ENCODE results near the gene FBN1.

FBN1 gene

DNA sequence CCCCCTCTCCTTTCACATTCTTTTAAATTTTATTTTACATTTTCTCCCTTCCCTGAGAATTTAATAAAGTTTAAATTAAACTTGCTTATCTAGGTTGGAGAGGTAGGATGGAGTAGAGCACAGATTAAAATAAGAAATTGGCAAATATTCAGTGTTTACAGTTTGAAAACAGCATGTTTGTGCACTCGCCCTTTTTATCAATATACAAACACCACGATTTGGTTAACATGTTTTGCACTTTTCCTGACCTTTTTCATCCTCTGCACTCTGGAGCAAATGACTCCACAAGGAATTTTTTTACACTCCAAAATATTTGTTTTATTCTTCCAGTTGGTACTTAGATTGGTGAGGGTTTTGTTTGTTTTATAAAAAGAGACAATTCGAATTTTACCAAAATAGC is 227.2 kb downstream of the FBN1 start:
- H3K4me3 Mint-ChIP-seq: no peak overlapping the region
- H3K27ac Mint-ChIP-seq: no peak overlapping the region
- H3K9me3 Mint-ChIP-seq: no peaks in the 10 kb centered on the region
- no peaks in the 10 kb centered on the region for H3K4me1 Mint-ChIP-seq
- DNase-seq: no peak
- CTCF ChIA-PET: no interaction called here
- H3K27me3 Mint-ChIP-seq: peaks cover 4% of the 10 kb centered on the region
- no peaks in the 10 kb centered on the region for H3K36me3 Mint-ChIP-seq

DNA sequence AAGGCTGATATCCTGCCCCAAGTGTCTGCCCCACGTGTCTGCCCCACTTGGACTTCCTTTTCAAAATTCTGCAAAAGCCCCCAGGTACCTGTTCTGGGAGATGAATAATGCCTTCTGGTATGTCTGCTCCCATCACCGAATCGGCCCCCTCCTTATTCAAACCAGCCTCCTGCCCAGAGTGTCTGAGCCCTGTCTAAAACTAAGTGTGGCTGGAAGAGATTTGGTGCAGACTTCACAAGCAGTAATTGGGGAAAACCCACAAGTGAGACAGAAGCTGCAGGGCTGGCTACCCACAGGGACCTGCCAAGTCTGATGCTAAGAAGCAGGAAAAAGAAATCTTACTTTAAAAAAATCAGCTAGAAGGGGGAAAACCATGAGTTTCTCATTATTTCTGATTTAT is 229.2 kb downstream of the FBN1 start:
- Mint-ChIP-seq H3K4me3 (no peak overlapping the region), H3K36me3 (no peaks in the 10 kb centered on the region), H3K27ac (no peak overlapping the region), H3K4me1 (no peaks in the 10 kb centered on the region), H3K27me3 (peaks cover 4% of the 10 kb centered on the region), H3K9me3 (no peaks in the 10 kb centered on the region)
- DNase-seq: no peak
- CTCF ChIA-PET: no interaction called here

DNA sequence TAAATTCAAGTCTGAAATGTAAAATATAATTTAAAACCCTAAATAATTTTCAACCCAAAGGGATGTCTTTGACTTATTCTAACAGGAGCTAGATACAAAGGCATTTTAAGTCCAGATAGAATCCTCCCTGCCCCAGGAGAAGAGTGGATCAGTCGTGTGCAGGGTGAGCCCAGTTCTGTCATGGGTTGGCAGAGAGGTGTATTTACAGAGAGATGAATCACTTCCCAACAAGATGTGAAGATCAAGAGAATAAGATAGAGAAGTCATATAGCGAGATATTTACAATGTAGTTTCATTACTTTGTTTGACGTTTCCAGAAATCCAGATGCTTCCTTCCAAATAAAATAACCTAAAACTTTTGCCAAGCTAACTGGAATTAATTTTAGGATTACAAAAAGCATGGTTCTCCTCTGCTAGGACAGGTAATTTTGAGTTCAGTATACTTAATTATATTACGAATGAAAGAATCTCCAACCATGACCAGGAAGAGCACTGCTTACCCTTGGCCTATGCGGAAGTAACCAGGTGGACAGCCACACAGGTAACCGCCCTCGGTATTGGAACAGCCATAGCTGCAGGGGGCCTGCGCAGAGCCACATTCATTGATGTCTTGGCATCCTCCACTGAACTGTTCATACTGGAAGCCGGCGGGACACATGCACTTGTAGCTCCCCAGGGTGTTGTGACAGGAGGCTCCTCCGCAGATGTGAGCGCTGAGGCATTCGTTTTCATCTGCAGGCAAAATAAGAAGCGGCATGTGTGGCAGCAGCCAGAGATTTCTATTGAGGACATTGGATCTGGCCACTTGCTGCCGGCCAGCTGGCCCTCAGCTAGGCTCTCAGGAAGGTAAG is 230.2 kb downstream of the FBN1 start:
- H3K4me3 Mint-ChIP-seq: no peak overlapping the region
- H3K4me1 Mint-ChIP-seq: no peaks in the 10 kb centered on the region
- H3K27me3 Mint-ChIP-seq: peaks cover 4% of the 10 kb centered on the region
- DNase-seq: no peak
- no peaks in the 10 kb centered on the region for H3K36me3 Mint-ChIP-seq
- no peak overlapping the region for H3K27ac Mint-ChIP-seq
- CTCF ChIA-PET: no interaction called here
- no peaks in the 10 kb centered on the region for H3K9me3 Mint-ChIP-seq

DNA sequence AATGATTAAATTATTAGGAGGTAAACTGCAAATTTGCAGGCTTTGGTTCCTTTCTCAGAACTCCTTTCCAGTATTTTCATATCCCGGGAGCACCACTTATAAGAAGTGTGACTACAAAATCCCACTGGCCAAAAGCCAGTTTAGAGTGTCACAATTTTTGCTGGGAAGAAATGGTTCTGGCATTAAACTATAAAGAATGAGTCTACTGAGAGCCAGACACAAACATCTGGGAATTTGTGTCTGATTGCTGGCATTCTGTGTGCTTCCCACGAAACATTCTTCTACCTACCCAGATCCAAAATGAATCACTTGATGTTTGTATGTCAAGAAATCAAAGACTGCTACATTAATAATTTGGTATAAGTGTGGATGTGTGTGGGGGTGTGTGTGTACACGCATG is 231.5 kb downstream of the FBN1 start:
- Mint-ChIP-seq H3K36me3 (no peaks in the 10 kb centered on the region), H3K27ac (no peak overlapping the region), H3K4me1 (no peaks in the 10 kb centered on the region), H3K4me3 (no peak overlapping the region), H3K27me3 (peaks cover 4% of the 10 kb centered on the region), H3K9me3 (no peaks in the 10 kb centered on the region)
- CTCF ChIA-PET: no interaction called here
- no peak for DNase-seq

DNA sequence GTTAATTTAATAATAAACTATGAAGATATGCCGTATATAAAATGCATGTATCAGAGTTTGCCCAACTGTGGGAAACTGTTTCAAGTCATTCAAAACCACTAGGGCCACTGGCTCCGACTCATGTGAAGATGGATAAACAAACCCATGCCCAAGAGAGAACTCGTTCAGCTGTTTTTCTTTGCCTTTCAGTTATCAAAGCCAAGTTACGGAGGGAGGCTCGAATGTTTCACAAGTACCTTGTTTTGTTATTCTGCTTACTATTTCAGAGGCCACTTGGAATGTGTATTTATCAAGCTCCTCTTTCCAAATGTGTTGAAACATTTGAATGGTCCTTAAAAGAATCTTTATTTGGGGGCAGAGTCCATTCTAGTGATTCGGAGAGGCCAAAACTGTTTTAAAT is 232.2 kb downstream of the FBN1 start:
- Mint-ChIP-seq H3K4me3 (no peak overlapping the region), H3K4me1 (no peaks in the 10 kb centered on the region), H3K36me3 (no peaks in the 10 kb centered on the region), H3K27ac (no peak overlapping the region), H3K27me3 (peaks cover 4% of the 10 kb centered on the region), H3K9me3 (no peaks in the 10 kb centered on the region)
- CTCF ChIA-PET: no interaction called here
- DNase-seq: no peak

DNA sequence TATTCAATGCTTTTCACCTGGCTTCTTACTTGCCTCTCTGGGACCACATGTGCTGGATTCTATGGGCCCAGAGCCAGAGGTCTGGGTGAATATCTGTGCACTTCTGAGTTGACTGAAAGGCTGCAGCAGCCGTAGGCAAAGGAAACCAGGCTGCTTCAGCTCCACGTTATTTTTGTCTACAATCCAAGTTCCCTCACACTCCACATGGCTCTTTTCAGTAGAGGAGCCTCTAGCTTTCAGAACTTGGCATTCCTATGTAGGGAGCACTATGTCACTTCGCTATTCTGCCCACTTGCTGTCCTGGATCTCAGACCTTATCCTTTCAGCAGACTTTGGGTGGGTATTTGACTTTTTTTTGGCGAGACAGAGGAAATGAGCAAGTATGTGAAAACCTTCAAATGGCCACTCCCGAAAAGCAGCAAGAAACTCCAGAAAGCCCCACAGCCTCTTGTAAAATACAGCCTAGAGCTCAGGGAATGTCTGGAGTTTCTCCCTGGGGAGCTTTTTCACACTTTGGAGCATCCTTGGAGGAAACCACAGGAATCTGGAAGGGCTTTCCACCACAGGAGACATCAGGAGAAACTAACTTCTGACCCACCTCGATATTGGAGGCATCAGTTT is 233.4 kb downstream of the FBN1 start:
- Mint-ChIP-seq H3K27me3 (no peaks in the 10 kb centered on the region), H3K27ac (no peak overlapping the region), H3K4me1 (no peaks in the 10 kb centered on the region), H3K9me3 (no peaks in the 10 kb centered on the region), H3K36me3 (no peaks in the 10 kb centered on the region), H3K4me3 (no peak overlapping the region)
- no peak for DNase-seq
- CTCF ChIA-PET: interaction anchor here (0.7 to 1.7 kb wide), 2 partner anchors 10 to 890 kb away, joined by 3 to 5 read pairs; no protein-coding TSS in a partner anchor

DNA sequence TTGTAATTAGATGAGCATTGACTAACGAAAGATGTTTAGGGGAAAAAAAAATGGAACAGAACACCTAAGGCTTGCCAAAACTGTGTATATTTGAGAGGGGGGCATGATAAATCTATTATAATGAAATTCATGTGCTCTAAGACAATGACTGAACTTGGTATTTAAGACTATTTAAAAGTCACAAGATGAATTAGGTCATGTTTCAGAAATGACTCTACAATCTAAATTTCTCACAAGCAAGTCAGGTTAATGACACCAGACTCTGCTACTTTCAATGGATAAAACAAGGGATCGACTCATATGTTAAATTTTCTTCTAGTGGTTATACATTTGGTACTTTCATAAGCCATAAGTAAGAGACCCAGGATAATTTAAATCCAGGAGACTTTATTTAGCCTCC is 235.9 kb downstream of the FBN1 start:
- Mint-ChIP-seq H3K4me3 (no peak overlapping the region), H3K27me3 (peaks cover 5% of the 10 kb centered on the region), H3K9me3 (no peaks in the 10 kb centered on the region), H3K36me3 (no peaks in the 10 kb centered on the region), H3K27ac (no peak overlapping the region), H3K4me1 (no peaks in the 10 kb centered on the region)
- DNase-seq: no peak
- CTCF ChIA-PET: no interaction called here

DNA sequence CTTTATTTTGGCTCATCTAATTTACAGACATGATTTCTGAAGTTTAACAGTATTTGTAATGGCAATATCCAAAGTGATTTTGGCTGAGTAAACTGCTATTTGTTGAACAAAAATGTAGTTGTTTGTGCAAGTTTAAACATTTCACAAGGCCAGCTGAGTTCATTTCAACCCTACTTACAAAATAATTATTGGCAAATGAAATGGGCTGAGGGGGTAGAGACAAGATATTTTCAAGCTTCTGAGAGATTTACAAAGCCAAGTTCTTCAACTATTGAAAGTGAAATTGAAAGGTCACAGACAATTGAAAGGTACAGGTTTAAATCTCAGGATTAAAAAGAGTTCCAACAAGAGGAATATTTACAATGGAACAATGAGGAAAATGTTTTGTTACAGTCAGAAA is 237.2 kb downstream of the FBN1 start:
- CTCF ChIA-PET: no interaction called here
- DNase-seq: no peak
- Mint-ChIP-seq H3K4me3 (no peak overlapping the region), H3K27me3 (peaks cover 5% of the 10 kb centered on the region), H3K4me1 (no peaks in the 10 kb centered on the region), H3K27ac (no peak overlapping the region), H3K36me3 (no peaks in the 10 kb centered on the region), H3K9me3 (no peaks in the 10 kb centered on the region)

DNA sequence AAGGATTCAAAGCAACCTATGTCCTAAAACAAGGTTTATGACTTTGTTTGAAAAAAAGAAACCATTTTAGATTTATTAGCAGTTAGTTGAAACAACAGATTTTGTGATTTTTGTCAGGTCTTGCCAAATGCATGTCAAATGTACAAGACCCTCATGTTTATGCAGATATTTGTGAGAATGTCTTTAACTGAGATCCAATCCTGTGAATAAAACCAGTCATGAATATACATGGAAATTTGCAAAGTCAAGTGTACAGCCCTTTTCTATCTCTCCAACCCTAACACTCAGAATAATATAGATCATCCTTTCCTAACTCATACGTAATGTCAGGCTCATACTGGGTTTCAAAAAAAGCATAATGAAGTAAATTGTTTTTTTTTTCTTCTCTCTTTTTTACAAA is 237.9 kb downstream of the FBN1 start:
- Mint-ChIP-seq H3K4me3 (no peak overlapping the region), H3K9me3 (no peaks in the 10 kb centered on the region), H3K27ac (no peak overlapping the region), H3K36me3 (no peaks in the 10 kb centered on the region), H3K4me1 (no peaks in the 10 kb centered on the region), H3K27me3 (peaks cover 5% of the 10 kb centered on the region)
- CTCF ChIA-PET: no interaction called here
- no peak for DNase-seq

DNA sequence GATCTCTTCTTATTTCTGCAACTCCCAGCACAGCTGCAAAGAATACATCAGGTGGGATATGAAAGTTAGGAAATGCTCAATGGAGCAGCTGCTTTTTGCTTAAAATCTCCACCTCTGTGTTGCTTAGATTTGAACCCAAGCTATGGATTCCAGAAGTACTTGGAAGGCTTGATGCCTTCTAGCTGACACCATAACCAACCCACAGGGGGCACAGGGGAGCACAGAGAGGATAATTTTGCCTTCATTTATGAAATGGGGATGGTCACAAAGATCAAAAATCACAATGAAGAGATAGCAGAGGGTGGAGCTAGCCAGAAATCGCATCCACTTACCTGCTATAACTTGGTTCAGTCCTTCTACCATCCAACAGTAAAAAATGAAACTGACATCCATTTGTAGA is 238.6 kb downstream of the FBN1 start:
- Mint-ChIP-seq H3K27ac (no peak overlapping the region), H3K27me3 (peaks cover 5% of the 10 kb centered on the region), H3K4me3 (no peak overlapping the region), H3K36me3 (no peaks in the 10 kb centered on the region), H3K9me3 (no peaks in the 10 kb centered on the region), H3K4me1 (no peaks in the 10 kb centered on the region)
- CTCF ChIA-PET: interaction anchor here (1.3 kb wide), 1 partner anchor 12 kb away, joined by 5 read pairs; no protein-coding TSS in a partner anchor
- DNase-seq: no peak

DNA sequence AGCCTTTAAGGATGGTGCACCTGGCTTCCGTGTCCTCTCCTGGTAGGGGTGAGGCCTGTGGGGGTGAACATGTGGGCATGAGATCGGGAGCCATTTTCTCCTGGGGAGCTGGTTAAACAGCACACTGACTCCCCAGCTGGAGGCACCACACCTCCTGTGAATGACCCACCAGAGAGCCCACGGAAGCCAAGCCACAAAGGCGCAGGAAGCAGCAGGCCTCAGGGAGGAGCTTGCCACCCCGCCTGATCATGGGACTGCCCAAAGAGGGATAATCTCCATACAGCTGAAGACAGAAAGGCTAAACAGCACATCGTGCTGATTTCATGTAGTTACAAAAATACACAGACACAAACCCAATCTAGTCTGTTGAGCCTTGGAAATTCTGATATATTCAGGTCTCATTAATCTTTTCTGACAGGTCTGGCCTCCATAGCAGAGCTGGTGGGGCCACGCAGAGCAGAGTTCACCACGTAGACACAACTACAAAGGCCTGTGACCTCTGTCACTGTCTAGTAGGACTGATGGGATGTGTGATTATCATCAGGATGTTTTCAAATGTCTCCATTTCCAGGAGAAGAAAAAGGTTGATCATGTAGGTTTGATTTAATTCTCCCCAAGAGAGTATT is 239.1 kb downstream of the FBN1 start:
- no peak for DNase-seq
- Mint-ChIP-seq H3K36me3 (no peaks in the 10 kb centered on the region), H3K4me1 (no peaks in the 10 kb centered on the region), H3K4me3 (no peak overlapping the region), H3K9me3 (no peaks in the 10 kb centered on the region), H3K27me3 (peaks cover 5% of the 10 kb centered on the region), H3K27ac (no peak overlapping the region)
- CTCF ChIA-PET: interaction anchor here (1.3 kb wide), 1 partner anchor 13 kb away, joined by 5 read pairs; no protein-coding TSS in a partner anchor

DNA sequence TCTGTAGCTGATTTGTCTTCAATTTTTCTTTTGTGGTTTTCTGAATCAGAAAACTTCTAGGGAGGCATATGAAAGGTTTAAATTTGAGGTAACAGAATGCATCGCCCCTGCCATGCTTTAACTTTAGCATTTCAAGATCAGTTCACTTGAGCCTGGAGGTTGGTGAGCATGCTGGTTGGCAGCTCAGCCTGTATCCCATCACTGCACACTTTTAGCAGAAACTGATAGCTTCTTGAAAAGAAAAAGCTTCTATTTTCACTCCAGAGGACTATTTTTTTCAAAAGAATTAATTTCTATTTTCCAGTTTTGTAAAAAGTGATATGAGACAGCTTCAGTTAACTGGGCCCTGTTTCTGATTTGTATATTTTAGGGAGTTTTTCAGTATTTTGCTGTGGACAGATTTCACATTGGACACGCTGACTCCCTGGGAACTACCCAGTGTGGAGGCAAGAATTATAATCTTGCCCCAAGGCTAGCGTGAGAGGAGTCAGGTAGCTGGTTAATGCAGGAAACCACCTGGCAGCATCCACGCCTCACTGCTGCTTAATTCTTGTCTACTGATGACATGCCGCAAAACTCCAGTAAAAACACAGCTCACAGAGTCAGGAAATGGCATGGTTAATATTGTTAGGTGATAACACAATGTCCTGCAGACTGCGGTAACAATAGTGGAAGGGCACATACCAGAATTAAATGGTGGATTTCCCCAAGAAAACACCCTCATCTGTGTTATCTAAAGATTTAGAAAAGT is 242.9 kb downstream of the FBN1 start:
- DNase-seq: no peak
- CTCF ChIA-PET: no interaction called here
- Mint-ChIP-seq H3K4me3 (no peak overlapping the region), H3K9me3 (no peaks in the 10 kb centered on the region), H3K27me3 (peaks cover 5% of the 10 kb centered on the region), H3K4me1 (no peaks in the 10 kb centered on the region), H3K27ac (no peak overlapping the region), H3K36me3 (no peaks in the 10 kb centered on the region)

DNA sequence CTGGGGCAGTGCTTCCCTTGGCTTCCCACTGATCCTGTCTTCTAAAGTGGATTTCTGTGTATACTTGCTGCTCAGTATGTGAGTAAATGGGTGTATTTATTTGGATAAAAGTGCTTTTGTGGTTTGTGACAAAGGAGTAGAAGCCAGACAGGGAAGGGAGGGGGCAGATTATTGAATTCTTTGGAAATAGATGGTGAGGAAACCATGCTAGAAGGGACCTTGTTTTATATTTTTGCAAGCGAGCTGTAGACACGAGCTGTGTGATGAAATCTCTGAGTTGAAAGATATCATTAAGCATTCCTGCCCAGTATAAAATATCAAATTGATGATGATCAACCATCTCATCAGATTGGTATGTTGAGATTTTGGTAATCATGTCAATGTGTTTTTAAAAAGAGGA is 245.4 kb downstream of the FBN1 start:
- CTCF ChIA-PET: no interaction called here
- DNase-seq: no peak
- no peaks in the 10 kb centered on the region for H3K9me3 Mint-ChIP-seq
- no peaks in the 10 kb centered on the region for H3K4me1 Mint-ChIP-seq
- no peak overlapping the region for H3K4me3 Mint-ChIP-seq
- no peaks in the 10 kb centered on the region for H3K27me3 Mint-ChIP-seq
- no peaks in the 10 kb centered on the region for H3K36me3 Mint-ChIP-seq
- no peak overlapping the region for H3K27ac Mint-ChIP-seq

DNA sequence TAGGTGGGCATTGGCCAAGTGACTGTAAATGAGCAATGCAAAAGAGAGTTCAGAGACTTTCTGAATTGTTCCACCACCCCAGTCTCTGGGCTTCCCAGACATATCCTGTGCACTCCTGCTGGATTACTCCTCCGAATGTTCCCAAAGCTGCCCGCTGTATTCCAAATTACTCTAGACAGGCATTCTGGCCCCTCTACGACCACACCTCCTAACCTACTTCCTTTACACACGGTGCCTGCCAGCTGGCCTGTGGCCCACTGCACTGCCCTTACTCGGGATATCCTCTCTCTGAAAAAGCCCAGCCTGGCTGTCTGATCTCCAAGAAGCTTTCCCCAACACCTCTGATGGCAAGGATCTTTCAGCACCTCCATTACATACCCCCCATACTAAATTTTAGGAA is 247.7 kb downstream of the FBN1 start:
- H3K36me3 Mint-ChIP-seq: no peaks in the 10 kb centered on the region
- H3K4me3 Mint-ChIP-seq: no peak overlapping the region
- no peaks in the 10 kb centered on the region for H3K4me1 Mint-ChIP-seq
- H3K27ac Mint-ChIP-seq: no peak overlapping the region
- H3K9me3 Mint-ChIP-seq: no peaks in the 10 kb centered on the region
- CTCF ChIA-PET: no interaction called here
- peaks cover under 1% of the 10 kb centered on the region for H3K27me3 Mint-ChIP-seq
- no peak for DNase-seq
